Osteocyte (in vitro differentiated cells): ENCODE data around the gene USP27X. TPM values are rescaled to one million over a fixed set of nuclear protein-coding genes. Genes with fewer than 3 reads are reported as not detected.

Experiments
- DNase-seq: peaks from one replicate; pipeline ENCODE4 v3.0.0; 2021; ENCODE audit warnings: mixed read lengths; ENCODE audit not compliant: unreplicated experiment; ENCODE audit errors: extremely low spot score
- H3K27ac Mint-ChIP-seq: one replicate; pipeline ENCODE4 v1.8.0; 2021; ENCODE audit warnings: mild to moderate bottlenecking, mixed read lengths; ENCODE audit not compliant: unreplicated experiment
- H3K27me3 Mint-ChIP-seq: one replicate; pipeline ENCODE4 v1.8.0; 2021; ENCODE audit warnings: mixed read lengths; ENCODE audit not compliant: unreplicated experiment
- H3K36me3 Mint-ChIP-seq: one replicate; pipeline ENCODE4 v1.8.0; 2021; ENCODE audit warnings: mixed read lengths; ENCODE audit not compliant: unreplicated experiment
- H3K4me1 Mint-ChIP-seq: one replicate; pipeline ENCODE4 v1.8.0; 2021; ENCODE audit warnings: mixed read lengths; ENCODE audit not compliant: unreplicated experiment
- H3K4me3 Mint-ChIP-seq: one replicate; pipeline ENCODE4 v1.8.0; 2021; ENCODE audit warnings: mild to moderate bottlenecking, moderate library complexity, mixed read lengths; ENCODE audit not compliant: unreplicated experiment
- H3K9me3 Mint-ChIP-seq: one replicate; pipeline ENCODE4 v1.8.0; 2021; ENCODE audit warnings: mixed read lengths; ENCODE audit not compliant: unreplicated experiment
- CTCF ChIP-seq: fragments of 200-600 bp; sonication (generic); IDR thresholded peaks from 2 replicates; pipeline ENCODE4 v1.5.0; 2021; ENCODE audit warnings: antibody characterized with exemption, mild to moderate bottlenecking, moderate library complexity
- total RNA-seq: library from RNA; stranded (reverse); gene quantifications from 2 replicates; pipeline ENCODE4 v1.2.1, GENCODE V29; 2021

The USP27X gene
- total RNA-seq, 1 donor from 2014 or later = 4.6 TPM

- no peak for TF ChIP-seq CTCF
- DNase-seq = no peak
- Mint-ChIP-seq H3K4me3 (no peak overlapping the region), H3K27ac (no peak overlapping the region), H3K9me3 (peaks cover 11% of the 10 kb centered on the region), H3K27me3 (peaks cover 5% of the 10 kb centered on the region), H3K36me3 (no peaks in the 10 kb centered on the region), H3K4me1 (no peaks in the 10 kb centered on the region)
Observed at GRCh38 chrX:49845701-49846403, 33.4 kb upstream of the USP27X start.

- no peaks in the 10 kb centered on the region for H3K4me1 Mint-ChIP-seq
- H3K27me3 Mint-ChIP-seq = peaks cover 7% of the 10 kb centered on the region
- no peak for DNase-seq
- H3K9me3 Mint-ChIP-seq = peaks cover 11% of the 10 kb centered on the region
- H3K27ac Mint-ChIP-seq = no peak overlapping the region
- no peak overlapping the region for H3K4me3 Mint-ChIP-seq
- TF ChIP-seq CTCF = no peak
- H3K36me3 Mint-ChIP-seq = no peaks in the 10 kb centered on the region
Observed at GRCh38 chrX:49846522-49846921, 32.8 kb upstream of the USP27X start.

- H3K36me3 Mint-ChIP-seq = no peaks in the 10 kb centered on the region
- peaks cover 14% of the 10 kb centered on the region for H3K27me3 Mint-ChIP-seq
- H3K9me3 Mint-ChIP-seq = peaks cover 4% of the 10 kb centered on the region
- no peak for TF ChIP-seq CTCF
- no peak for DNase-seq
- H3K4me3 Mint-ChIP-seq = no peak overlapping the region
- H3K4me1 Mint-ChIP-seq = no peaks in the 10 kb centered on the region
- H3K27ac Mint-ChIP-seq = no peak overlapping the region
Observed at GRCh38 chrX:49848275-49848674, 31.0 kb upstream of the USP27X start.

GRCh38 chrX:49850028-49850427, 29.3 kb upstream of the USP27X start:
- no peaks in the 10 kb centered on the region for H3K4me1 Mint-ChIP-seq
- no peak overlapping the region for H3K4me3 Mint-ChIP-seq
- TF ChIP-seq CTCF = no peak
- DNase-seq = no peak
- H3K36me3 Mint-ChIP-seq = no peaks in the 10 kb centered on the region
- no peak overlapping the region for H3K27ac Mint-ChIP-seq
- peaks cover 20% of the 10 kb centered on the region for H3K27me3 Mint-ChIP-seq
- no peaks in the 10 kb centered on the region for H3K9me3 Mint-ChIP-seq

- Mint-ChIP-seq H3K4me1 (no peaks in the 10 kb centered on the region), H3K9me3 (no peaks in the 10 kb centered on the region), H3K27ac (no peak overlapping the region), H3K36me3 (no peaks in the 10 kb centered on the region), H3K27me3 (peaks cover 22% of the 10 kb centered on the region), H3K4me3 (no peak overlapping the region)
- TF ChIP-seq CTCF = no peak
- DNase-seq = no peak
Observed at GRCh38 chrX:49853661-49854060, 25.6 kb upstream of the USP27X start.
